Ectodermal cell (in vitro differentiated cells): ENCODE results near the gene MRAP.
"Not testable (repeated sequence)": the region's sequence is repeated elsewhere in the genome, so short reads cannot be mapped to it uniquely, and the experiment has no call there.

ENCODE experiments used
- H3K27ac ChIP-seq: 2 replicates; pipeline ENCODE4 v1.7.0; 2013; ENCODE audit warnings: mild to moderate bottlenecking, low read depth, low read length; ENCODE audit not compliant: insufficient read depth, poor library complexity, severe bottlenecking
- H3K27me3 ChIP-seq: 2 replicates; pipeline ENCODE4 v1.7.0; 2013; ENCODE audit warnings: mild to moderate bottlenecking, low read length; ENCODE audit not compliant: insufficient read depth, control insufficient read depth, poor library complexity, severe bottlenecking
- H3K36me3 ChIP-seq: one replicate; pipeline ENCODE4 v1.7.0; 2013; ENCODE audit warnings: low read length; ENCODE audit not compliant: control insufficient read depth, insufficient read depth
- H3K4me1 ChIP-seq: one replicate; pipeline ENCODE4 v1.7.0; 2013; ENCODE audit warnings: low read length; ENCODE audit not compliant: control insufficient read depth, insufficient read depth
- H3K4me3 ChIP-seq: 2 replicates; pipeline ENCODE4 v1.7.0; 2013; ENCODE audit warnings: low read depth, low read length, control low read depth; ENCODE audit not compliant: insufficient read depth
- H3K9me3 ChIP-seq: 2 replicates; pipeline ENCODE4 v1.7.0; 2013; ENCODE audit warnings: mild to moderate bottlenecking, low read length, moderate library complexity; ENCODE audit not compliant: control insufficient read depth
- WGBS, 2 experiments: methylation state at CpG; one replicate each; pipeline ENCODE4 v1.1.7; 2013; ENCODE audit warnings: missing lambda C conversion rate in 2 of 2; 5-methylcytosine and 5-hydroxymethylcytosine counted together

MRAP gene

GRCh38 chr21:32309906-32310460 is 11.3 kb downstream of the MRAP start:
- no peaks in the 10 kb centered on the region for H3K4me1 ChIP-seq
- H3K36me3 ChIP-seq, result no peaks in the 10 kb centered on the region
- no peaks in the 10 kb centered on the region for H3K27me3 ChIP-seq
- H3K9me3 ChIP-seq, result no peaks in the 10 kb centered on the region
- WGBS, 2 experiments, result 88 to 93% methylated on average over 7 of the region's 7 CpGs
- H3K27ac ChIP-seq, result no peak overlapping the region
- no peak overlapping the region for H3K4me3 ChIP-seq

DNA sequence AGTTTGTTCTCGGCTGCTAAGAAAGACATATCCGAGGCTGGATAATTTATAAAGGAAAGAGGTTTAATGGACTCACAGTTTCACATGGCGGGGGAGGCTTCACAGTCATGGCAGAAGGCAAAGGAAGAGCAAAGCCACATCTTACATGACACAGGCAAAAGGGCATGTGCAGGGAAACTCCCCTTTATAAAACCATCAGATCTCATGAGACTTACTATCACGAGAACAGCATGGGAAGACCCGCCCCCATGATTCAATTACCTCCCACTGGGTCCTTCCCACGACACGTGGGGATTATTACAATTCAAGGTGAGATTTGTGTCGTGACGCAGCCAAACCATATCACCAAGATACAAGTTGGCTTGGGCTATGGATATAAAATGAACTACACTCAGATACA is 12.3 kb downstream of the MRAP start:
- H3K36me3 ChIP-seq, H3K27me3 ChIP-seq, H3K4me1 ChIP-seq, H3K9me3 ChIP-seq, H3K4me3 ChIP-seq, H3K27ac ChIP-seq: not testable (repeated sequence)
- WGBS, 2 experiments, result 86 to 93% methylated on average over 9 of the region's 9 CpGs

DNA sequence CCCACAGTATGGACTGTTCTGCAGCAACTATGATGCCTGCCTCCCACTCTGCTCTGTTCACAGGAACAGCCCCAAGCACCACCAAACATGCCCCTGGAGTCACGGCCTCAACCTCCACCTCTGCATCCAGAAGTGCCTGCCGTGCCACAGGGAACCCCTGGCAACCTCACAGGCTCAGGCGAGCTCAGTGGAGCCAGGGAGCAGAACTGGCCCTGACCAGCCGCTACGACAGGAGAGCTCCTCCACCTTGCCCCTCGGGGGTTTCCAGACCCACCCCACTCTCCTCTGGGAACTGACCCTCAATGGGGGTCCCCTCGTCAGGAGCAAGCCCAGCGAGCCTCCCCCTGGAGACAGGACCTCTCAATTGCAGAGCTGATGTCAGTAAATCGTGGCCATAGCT is 13.0 kb downstream of the MRAP start:
- H3K27me3 ChIP-seq, result no peaks in the 10 kb centered on the region
- H3K4me3 ChIP-seq, result no peak overlapping the region
- H3K27ac ChIP-seq, result no peak overlapping the region
- H3K4me1 ChIP-seq, result no peaks in the 10 kb centered on the region
- peaks cover 10% of the 10 kb centered on the region for H3K36me3 ChIP-seq
- no peaks in the 10 kb centered on the region for H3K9me3 ChIP-seq
- 92 to 93% methylated on average over 9 of the region's 9 CpGs for WGBS, 2 experiments

- H3K36me3 ChIP-seq, result peaks cover 17% of the 10 kb centered on the region
- H3K27me3 ChIP-seq, result no peaks in the 10 kb centered on the region
- no peaks in the 10 kb centered on the region for H3K9me3 ChIP-seq
- H3K27ac ChIP-seq, result no peak overlapping the region
- 94% methylated on average over 5 of the region's 5 CpGs for WGBS, 2 experiments
- no peak overlapping the region for H3K4me3 ChIP-seq
- H3K4me1 ChIP-seq, result no peaks in the 10 kb centered on the region
These were observed 13.7 kb downstream of the MRAP start for GRCh38 chr21:32312326-32312725.

- H3K4me1 ChIP-seq, result no peaks in the 10 kb centered on the region
- H3K27me3 ChIP-seq, result no peaks in the 10 kb centered on the region
- peaks cover 20% of the 10 kb centered on the region for H3K36me3 ChIP-seq
- no peaks in the 10 kb centered on the region for H3K9me3 ChIP-seq
- H3K4me3 ChIP-seq, result no peak overlapping the region
- WGBS, 2 experiments, result 96% methylated on average over 6 of the region's 6 CpGs
- no peak overlapping the region for H3K27ac ChIP-seq
These were observed 14.3 kb downstream of the MRAP start for GRCh38 chr21:32312976-32313375.

- Histone ChIP-seq H3K9me3 (no peaks in the 10 kb centered on the region), H3K36me3 (peaks cover 29% of the 10 kb centered on the region), H3K27me3 (no peaks in the 10 kb centered on the region), H3K27ac (no peak overlapping the region), H3K4me1 (no peaks in the 10 kb centered on the region), H3K4me3 (no peak overlapping the region)
- 95% methylated on average over 16 of the region's 16 CpGs for WGBS, 2 experiments
These were observed 16.2 kb downstream of the MRAP start for GRCh38 chr21:32314806-32315205.

GRCh38 chr21:32315511-32316281 is 17.0 kb downstream of the MRAP start:
- WGBS, 2 experiments, result 94 to 95% methylated on average over 14 of the region's 14 CpGs
- H3K36me3 ChIP-seq, result peaks cover 33% of the 10 kb centered on the region
- no peak overlapping the region for H3K4me3 ChIP-seq
- no peaks in the 10 kb centered on the region for H3K9me3 ChIP-seq
- H3K27ac ChIP-seq, result no peak overlapping the region
- no peaks in the 10 kb centered on the region for H3K27me3 ChIP-seq
- no peaks in the 10 kb centered on the region for H3K4me1 ChIP-seq

- Histone ChIP-seq H3K36me3 (peaks cover 33% of the 10 kb centered on the region), H3K27me3 (no peaks in the 10 kb centered on the region), H3K4me3 (no peak overlapping the region), H3K9me3 (no peaks in the 10 kb centered on the region), H3K27ac (no peak overlapping the region), H3K4me1 (no peaks in the 10 kb centered on the region)
- 94% methylated on average over 22 of the region's 22 CpGs for WGBS, 2 experiments
These were observed 17.9 kb downstream of the MRAP start for GRCh38 chr21:32316361-32317215.

GRCh38 chr21:32317726-32318125 is 19.1 kb downstream of the MRAP start:
- Histone ChIP-seq H3K27ac (no peak overlapping the region), H3K27me3 (no peaks in the 10 kb centered on the region), H3K4me1 (no peaks in the 10 kb centered on the region), H3K9me3 (no peaks in the 10 kb centered on the region), H3K36me3 (peaks cover 33% of the 10 kb centered on the region), H3K4me3 (no peak overlapping the region)
- WGBS, 2 experiments, result 89 to 92% methylated on average over 9 of the region's 9 CpGs

DNA sequence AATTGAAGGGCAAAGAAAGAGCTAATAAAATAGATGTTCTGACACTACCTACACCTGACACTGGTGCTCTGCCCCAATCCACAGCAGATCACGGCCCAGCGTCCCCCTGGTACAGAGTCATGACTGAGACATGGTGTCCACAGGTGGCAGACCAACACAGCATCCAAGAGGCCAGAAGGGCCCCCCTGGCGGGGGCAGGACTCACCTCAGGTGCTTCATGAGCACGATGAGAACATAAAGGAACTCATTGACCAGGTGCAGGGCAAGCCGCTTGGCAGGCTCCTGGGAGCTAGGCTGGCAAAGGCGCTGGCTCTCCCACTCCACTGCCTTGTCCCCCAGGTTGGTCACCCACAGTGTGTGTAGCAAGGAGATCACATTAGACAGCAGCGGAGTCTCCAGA is 20.4 kb downstream of the MRAP start:
- Histone ChIP-seq H3K4me3 (no peak overlapping the region), H3K27ac (no peak overlapping the region), H3K36me3 (peaks cover 45% of the 10 kb centered on the region), H3K4me1 (no peaks in the 10 kb centered on the region), H3K27me3 (no peaks in the 10 kb centered on the region), H3K9me3 (no peaks in the 10 kb centered on the region)
- WGBS, 2 experiments, result 88 to 91% methylated on average over 7 of the region's 7 CpGs
